Suppressor macrophage (primary cell): ENCODE data around the gene LUZP1.
A peak's percentile ranks its signal among the peaks of the same experiment; 100 is the strongest.

Experiments
- DNase-seq, 4 experiments: peaks; one replicate each; pipeline ENCODE4 v3.0.0-alpha.2; 2020 to 2022

LUZP1 gene

GRCh38 chr1:23150742-23151141 lies 17.9 kb downstream of the LUZP1 start:
- no peak for DNase-seq

GRCh38 chr1:23150125-23150524 lies 18.5 kb downstream of the LUZP1 start:
- no peak for DNase-seq

GRCh38 chr1:23149114-23149513 lies 19.5 kb downstream of the LUZP1 start:
- DNase-seq = peak in 3 of 4 experiments; percentile 10 to 29 (median 21)

- no peak for DNase-seq
These were observed 20.6 kb downstream of the LUZP1 start for GRCh38 chr1:23148084-23148483.

GRCh38 chr1:23140940-23141596 lies 27.6 kb downstream of the LUZP1 start:
- no peak for DNase-seq

- DNase-seq = no peak
These were observed 33.4 kb downstream of the LUZP1 start for GRCh38 chr1:23135268-23135667.

GRCh38 chr1:23134055-23134454 lies 34.6 kb downstream of the LUZP1 start:
- no peak for DNase-seq

- DNase-seq = no peak
These were observed 35.1 kb downstream of the LUZP1 start for GRCh38 chr1:23133587-23133986.

GRCh38 chr1:23132033-23132432 lies 36.6 kb downstream of the LUZP1 start:
- DNase-seq = no peak

GRCh38 chr1:23129846-23130245 lies 38.8 kb downstream of the LUZP1 start:
- no peak for DNase-seq

- no peak for DNase-seq
These were observed 41.9 kb downstream of the LUZP1 start for GRCh38 chr1:23126801-23127200.

- DNase-seq = no peak
These were observed 42.5 kb downstream of the LUZP1 start for GRCh38 chr1:23126200-23126599.

GRCh38 chr1:23125489-23125888 lies 43.2 kb downstream of the LUZP1 start:
- DNase-seq = no peak

- no peak for DNase-seq
These were observed 44.2 kb downstream of the LUZP1 start for GRCh38 chr1:23124259-23125026.

GRCh38 chr1:23123528-23123927 lies 45.1 kb downstream of the LUZP1 start:
- no peak for DNase-seq

GRCh38 chr1:23122796-23123195 lies 45.9 kb downstream of the LUZP1 start:
- no peak for DNase-seq

GRCh38 chr1:23122023-23122748 lies 46.5 kb downstream of the LUZP1 start:
- peak; percentile 14 to 54 (median 36) for DNase-seq

- no peak for DNase-seq
These were observed 48.3 kb downstream of the LUZP1 start for GRCh38 chr1:23120383-23120782.

GRCh38 chr1:23118957-23119792 lies 49.5 kb downstream of the LUZP1 start:
- peak in 1 of 4 experiments; percentile 21 for DNase-seq

- no peak for DNase-seq
These were observed 50.2 kb downstream of the LUZP1 start for GRCh38 chr1:23118407-23118806.

- DNase-seq = peak in 2 of 4 experiments; percentile 11
These were observed 51.5 kb downstream of the LUZP1 start for GRCh38 chr1:23116921-23117699.
